H1 (cell line): ENCODE measurements around the gene KCMF1. TPM values are rescaled to one million over a fixed set of nuclear protein-coding genes. Genes with fewer than 3 reads are reported as not detected.

ENCODE experiments used
- POLR2AphosphoS5 ChIP-seq: IDR thresholded peaks from 2 replicates; pipeline ENCODE4 v1.6.1; 2011; ENCODE audit warnings: low read depth, low read length
- SAP30 ChIP-seq: fragments of 300-600 bp; sonication (generic); IDR thresholded peaks from 2 replicates; pipeline ENCODE4 v1.7.1; 2012; ENCODE audit warnings: low read length, moderate library complexity, mild to moderate bottlenecking, inconsistent platforms; ENCODE audit not compliant: insufficient read depth, insufficient replicate concordance
- polyA plus RNA-seq, 7 experiments: library from polyadenylated mRNA; depleted of rRNA in 3 of 7; stranded (reverse) in 5 of 7; unstranded in 2 of 7; fragments of >200 nt in 5 of 7; fragments of 200-250 nt in 2 of 7; gene quantifications; 1 replicate in 5 of 7; 2 replicates in 1 of 7; 4 replicates in 1 of 7; pipeline versions ENCODE4 v1.2.1 to v1.2.3, GENCODE V29; 2011 to 2013; ENCODE audit warnings: missing spikeins in 2 of 7, mixed read lengths in 2 of 7
- total RNA-seq: library from RNA; stranded (reverse); fragmentation: NEBNext Ultra II Directional; extraction: Animal tissue kit (Norgen Biotek cat#: 25700); gene quantifications from 2 replicates; pipeline ENCODE4 v1.2.1, GENCODE V29; 2021

KCMF1 gene
- total and polyA plus RNA-seq, 2 of the 8 experiments (the other 6 are each of a cell fraction or from before 2014, with no cell fraction given) = 86.9 to 149 TPM

DNA sequence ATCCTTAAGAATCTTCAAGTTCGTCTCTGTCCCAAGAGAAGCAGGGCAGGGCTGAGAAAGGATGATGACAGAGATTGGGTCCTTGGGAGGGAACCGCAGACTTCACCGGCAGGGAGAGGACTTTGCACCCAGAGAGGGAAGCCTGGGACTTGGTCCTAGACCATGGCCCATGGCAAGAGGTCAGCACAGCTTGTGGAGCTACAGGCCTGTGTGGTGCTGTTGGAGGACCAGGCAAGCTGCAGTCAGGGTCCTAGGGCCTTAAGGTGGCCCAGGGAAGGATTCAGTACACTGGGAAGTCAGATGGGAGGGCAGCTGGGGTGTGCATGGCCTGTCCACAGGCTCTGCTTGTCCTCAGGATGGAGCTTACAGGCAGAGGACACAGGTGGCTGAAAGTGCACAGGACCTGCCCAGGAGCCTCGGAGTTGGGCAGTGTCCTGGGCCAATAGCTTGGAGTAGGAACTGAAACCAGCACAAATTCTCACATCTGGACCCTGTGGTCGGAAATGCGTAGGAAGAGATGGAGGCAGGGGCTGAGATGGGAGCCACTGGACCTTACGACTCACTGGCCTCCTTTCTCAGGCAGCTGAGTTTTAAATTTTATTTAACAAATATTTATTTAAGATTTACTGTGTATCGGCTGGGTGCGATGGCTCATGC lies 105.8 kb downstream of the KCMF1 start (continued):
- TF ChIP-seq POLR2AphosphoS5 (no peak), SAP30 (no peak)
